ENCODE results near the gene RAD52. TPM values are rescaled to one million over a fixed set of nuclear protein-coding genes. Genes with fewer than 3 reads are reported as not detected.

RAD52 gene
- polyA plus RNA-seq, 2 donors, result 3.5 to 11.8 TPM

DNA sequence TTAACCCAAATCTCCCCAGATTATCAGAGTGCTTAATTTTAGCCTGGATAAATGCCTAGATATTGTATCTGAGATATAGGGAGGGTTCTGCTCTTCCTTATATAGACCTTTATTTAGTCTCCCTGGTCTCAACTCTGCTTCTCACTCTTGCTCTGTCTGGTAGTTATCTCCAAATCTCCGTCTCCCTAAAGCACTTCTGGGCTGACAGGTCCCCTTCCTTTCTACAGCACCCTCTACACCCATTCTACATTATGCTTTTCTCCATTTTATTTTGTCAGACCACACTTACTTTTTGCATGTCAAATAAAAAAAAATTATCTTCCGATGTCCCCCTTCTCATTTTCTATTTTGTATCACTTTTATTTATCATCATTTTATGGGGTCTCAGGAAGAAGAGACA lies 39.6 kb upstream of the RAD52 start:
- H3K36me3 ChIP-seq (ENCODE audit: control insufficient read depth in 2 of 2, insufficient read depth in 2 of 2, low read length in 1 of 2), result no peaks in the 10 kb centered on the region
- H3K27me3 ChIP-seq (ENCODE audit: control insufficient read depth in 1 of 2, insufficient read depth in 2 of 2, low read length in 2 of 2), result no peaks in the 10 kb centered on the region
- no peaks in the 10 kb centered on the region for H3K9me3 ChIP-seq (ENCODE audit: control insufficient read depth in 2 of 2, insufficient read depth in 1 of 2, low read depth in 1 of 2, low read length in 1 of 2)
- WGBS, 2 donors, result 68 to 73% methylated on average over 2 of the region's 2 CpGs
- H3K4me3 ChIP-seq (ENCODE audit: low read depth in 1 of 2, low read length in 2 of 2), result no peak overlapping the region
- H3K4me1 ChIP-seq (ENCODE audit: control insufficient read depth in 2 of 2, insufficient read depth in 2 of 2, low read length in 1 of 2), result peaks cover 0 to 2% of the 10 kb centered on the region in 2 donors
- no peak overlapping the region for H3K27ac ChIP-seq (ENCODE audit: low read depth in 2 of 2, low read length in 1 of 2)

DNA sequence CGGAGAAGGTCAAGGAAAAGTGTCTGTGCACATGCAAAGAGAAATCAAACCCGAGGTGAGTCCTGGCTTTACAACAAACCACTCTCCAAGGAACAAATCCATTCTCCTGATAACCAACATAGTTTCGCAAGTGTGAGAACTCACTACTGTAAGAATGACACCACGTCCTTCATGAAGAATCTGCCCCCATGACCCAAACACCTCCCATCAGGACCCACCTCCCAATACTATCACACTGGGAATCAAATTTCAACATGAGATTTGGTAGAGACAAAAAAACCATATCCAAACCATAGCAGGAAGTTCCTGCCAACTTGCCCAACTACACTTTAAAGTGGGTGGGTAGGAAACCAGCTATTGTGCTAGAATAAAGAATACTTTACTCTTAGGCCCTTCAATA lies 39.2 kb upstream of the RAD52 start:
- Histone ChIP-seq H3K4me3 (ENCODE audit: low read depth in 1 of 2, low read length in 2 of 2) (no peak overlapping the region), H3K9me3 (ENCODE audit: control insufficient read depth in 2 of 2, insufficient read depth in 1 of 2, low read depth in 1 of 2, low read length in 1 of 2) (no peaks in the 10 kb centered on the region), H3K27me3 (ENCODE audit: control insufficient read depth in 1 of 2, insufficient read depth in 2 of 2, low read length in 2 of 2) (no peaks in the 10 kb centered on the region), H3K27ac (ENCODE audit: low read depth in 2 of 2, low read length in 1 of 2) (peak overlapping the region in 1 of 2 donors; percentile 21), H3K4me1 (ENCODE audit: control insufficient read depth in 2 of 2, insufficient read depth in 2 of 2, low read length in 1 of 2) (peaks cover 0 to 2% of the 10 kb centered on the region in 2 donors), H3K36me3 (ENCODE audit: control insufficient read depth in 2 of 2, insufficient read depth in 2 of 2, low read length in 1 of 2) (no peaks in the 10 kb centered on the region)
- WGBS, 2 donors, result 72 to 77% methylated on average over 4 of the region's 4 CpGs

DNA sequence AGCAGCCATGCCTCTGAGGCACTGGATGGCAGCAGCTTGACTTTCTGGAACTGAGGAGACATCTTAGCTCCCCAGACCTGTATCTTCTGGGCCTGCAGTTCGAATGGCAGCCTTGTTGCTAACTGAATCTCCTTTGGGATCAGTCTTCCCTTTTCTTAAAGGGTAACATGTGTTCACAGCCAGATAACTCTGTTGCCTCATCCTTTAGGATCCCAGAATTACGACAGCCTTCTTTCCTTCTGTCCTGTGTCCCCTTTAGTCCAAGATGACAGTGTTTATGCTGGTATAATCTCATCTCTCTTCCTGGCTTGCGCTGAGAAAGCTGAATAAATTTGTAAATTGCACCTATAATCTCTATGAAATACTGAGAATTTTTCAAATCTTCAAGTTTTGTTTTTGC lies 32.5 kb upstream of the RAD52 start:
- H3K27ac ChIP-seq (ENCODE audit: low read depth in 2 of 2, low read length in 1 of 2), result no peak overlapping the region
- no peaks in the 10 kb centered on the region for H3K27me3 ChIP-seq (ENCODE audit: control insufficient read depth in 1 of 2, insufficient read depth in 2 of 2, low read length in 2 of 2)
- no peaks in the 10 kb centered on the region for H3K36me3 ChIP-seq (ENCODE audit: control insufficient read depth in 2 of 2, insufficient read depth in 2 of 2, low read length in 1 of 2)
- H3K9me3 ChIP-seq (ENCODE audit: control insufficient read depth in 2 of 2, insufficient read depth in 1 of 2, low read depth in 1 of 2, low read length in 1 of 2), result no peaks in the 10 kb centered on the region
- 86 to 88% methylated on average over 3 of the region's 3 CpGs for WGBS, 2 donors
- no peak overlapping the region for H3K4me3 ChIP-seq (ENCODE audit: low read depth in 1 of 2, low read length in 2 of 2)
- no peaks in the 10 kb centered on the region for H3K4me1 ChIP-seq (ENCODE audit: control insufficient read depth in 2 of 2, insufficient read depth in 2 of 2, low read length in 1 of 2)

DNA sequence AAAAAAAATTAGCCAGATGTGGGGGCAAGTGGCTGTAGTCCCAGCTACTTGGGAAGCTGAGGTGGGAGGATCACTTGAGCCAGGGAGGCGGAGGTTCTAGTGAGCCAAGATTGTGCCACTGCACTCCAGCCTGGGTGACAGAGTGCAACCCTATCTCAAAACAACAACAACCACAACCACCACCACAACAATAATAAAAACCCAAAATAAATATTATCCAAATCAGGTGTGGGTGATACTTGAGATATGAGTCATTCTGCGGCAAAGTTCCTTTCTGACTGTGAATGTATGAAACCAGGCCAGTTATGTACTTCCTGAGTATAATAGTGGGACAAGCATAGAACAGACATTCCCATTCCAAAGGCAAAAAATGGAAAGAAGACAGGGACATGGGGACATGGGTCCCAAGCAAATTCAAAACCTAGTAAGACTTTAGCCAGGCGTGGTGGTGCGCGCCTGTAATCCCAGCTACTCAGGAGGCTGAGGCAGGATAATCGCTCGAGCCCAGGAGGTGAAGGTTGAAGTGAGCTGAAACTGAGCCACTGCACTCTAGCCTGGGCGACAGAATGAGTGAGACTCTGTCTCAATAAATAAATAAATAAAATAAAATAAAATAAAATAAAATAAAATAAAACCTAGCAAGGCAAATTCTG lies 31.8 kb upstream of the RAD52 start:
- Histone ChIP-seq H3K27me3 (ENCODE audit: control insufficient read depth in 1 of 2, insufficient read depth in 2 of 2, low read length in 2 of 2) (no peaks in the 10 kb centered on the region), H3K4me1 (ENCODE audit: control insufficient read depth in 2 of 2, insufficient read depth in 2 of 2, low read length in 1 of 2) (no peaks in the 10 kb centered on the region), H3K9me3 (ENCODE audit: control insufficient read depth in 2 of 2, insufficient read depth in 1 of 2, low read depth in 1 of 2, low read length in 1 of 2) (no peaks in the 10 kb centered on the region), H3K36me3 (ENCODE audit: control insufficient read depth in 2 of 2, insufficient read depth in 2 of 2, low read length in 1 of 2) (peaks cover 0 to 1% of the 10 kb centered on the region in 2 donors), H3K27ac (ENCODE audit: low read depth in 2 of 2, low read length in 1 of 2) (no peak overlapping the region), H3K4me3 (ENCODE audit: low read depth in 1 of 2, low read length in 2 of 2) (no peak overlapping the region)
- WGBS, 2 donors, result 93 to 94% methylated on average over 8 of the region's 8 CpGs

DNA sequence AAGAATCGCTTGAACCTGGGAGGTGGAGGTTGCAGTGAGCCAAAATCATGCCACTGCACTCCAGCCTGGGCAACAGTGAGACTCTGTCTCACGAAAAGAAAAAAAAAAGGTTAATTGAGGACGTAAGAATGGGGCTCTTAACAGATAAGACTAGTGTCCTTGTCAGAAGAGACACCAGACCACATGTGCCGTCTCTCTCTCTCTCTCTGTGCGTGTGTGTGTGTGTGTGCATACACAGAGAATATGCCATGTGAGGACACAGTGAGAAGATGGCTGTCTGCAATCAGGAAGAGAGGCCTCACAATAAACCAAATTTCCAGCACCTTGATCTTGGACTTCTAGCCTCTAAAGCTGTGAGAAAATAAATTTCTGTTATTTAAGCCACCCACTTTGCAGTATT lies 29.9 kb upstream of the RAD52 start:
- no peak overlapping the region for H3K27ac ChIP-seq (ENCODE audit: low read depth in 2 of 2, low read length in 1 of 2)

DNA sequence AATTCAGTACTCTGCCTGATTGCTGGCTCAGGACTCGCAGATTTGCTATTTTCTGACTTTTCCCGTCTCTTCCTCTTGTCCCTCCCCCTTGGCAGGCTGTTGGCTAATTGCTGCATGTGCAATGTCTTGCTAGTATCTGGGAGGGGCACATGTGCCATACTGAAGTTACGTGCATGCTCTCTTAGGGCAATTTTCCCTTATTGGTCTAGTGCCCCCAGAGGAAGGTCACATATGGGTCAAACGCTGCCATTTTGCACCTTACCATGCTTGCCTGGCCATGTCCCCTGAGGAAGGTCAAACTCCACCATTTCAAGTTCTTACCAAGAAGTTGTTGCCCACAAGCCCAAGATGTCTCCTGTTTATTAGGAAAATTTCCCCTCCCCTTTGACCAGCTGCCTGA lies 27.7 kb upstream of the RAD52 start:
- Histone ChIP-seq H3K9me3 (ENCODE audit: control insufficient read depth in 2 of 2, insufficient read depth in 1 of 2, low read depth in 1 of 2, low read length in 1 of 2) (no peaks in the 10 kb centered on the region), H3K27ac (ENCODE audit: low read depth in 2 of 2, low read length in 1 of 2) (no peak overlapping the region), H3K36me3 (ENCODE audit: control insufficient read depth in 2 of 2, insufficient read depth in 2 of 2, low read length in 1 of 2) (peaks cover 0 to 3% of the 10 kb centered on the region in 2 donors), H3K27me3 (ENCODE audit: control insufficient read depth in 1 of 2, insufficient read depth in 2 of 2, low read length in 2 of 2) (no peaks in the 10 kb centered on the region), H3K4me1 (ENCODE audit: control insufficient read depth in 2 of 2, insufficient read depth in 2 of 2, low read length in 1 of 2) (no peaks in the 10 kb centered on the region), H3K4me3 (ENCODE audit: low read depth in 1 of 2, low read length in 2 of 2) (no peak overlapping the region)
- WGBS, 2 donors, result 95 to 96% methylated on average over 4 of the region's 4 CpGs

More for the DNA sequence above, 29.9 kb upstream of the RAD52 start:
- WGBS, 2 donors, result 75 to 91% methylated on average over 5 of the region's 5 CpGs
- Histone ChIP-seq H3K27me3 (ENCODE audit: control insufficient read depth in 1 of 2, insufficient read depth in 2 of 2, low read length in 2 of 2) (no peaks in the 10 kb centered on the region), H3K9me3 (ENCODE audit: control insufficient read depth in 2 of 2, insufficient read depth in 1 of 2, low read depth in 1 of 2, low read length in 1 of 2) (no peaks in the 10 kb centered on the region), H3K36me3 (ENCODE audit: control insufficient read depth in 2 of 2, insufficient read depth in 2 of 2, low read length in 1 of 2) (peaks cover 0 to 3% of the 10 kb centered on the region in 2 donors), H3K4me3 (ENCODE audit: low read depth in 1 of 2, low read length in 2 of 2) (no peak overlapping the region), H3K4me1 (ENCODE audit: control insufficient read depth in 2 of 2, insufficient read depth in 2 of 2, low read length in 1 of 2) (no peaks in the 10 kb centered on the region)

DNA sequence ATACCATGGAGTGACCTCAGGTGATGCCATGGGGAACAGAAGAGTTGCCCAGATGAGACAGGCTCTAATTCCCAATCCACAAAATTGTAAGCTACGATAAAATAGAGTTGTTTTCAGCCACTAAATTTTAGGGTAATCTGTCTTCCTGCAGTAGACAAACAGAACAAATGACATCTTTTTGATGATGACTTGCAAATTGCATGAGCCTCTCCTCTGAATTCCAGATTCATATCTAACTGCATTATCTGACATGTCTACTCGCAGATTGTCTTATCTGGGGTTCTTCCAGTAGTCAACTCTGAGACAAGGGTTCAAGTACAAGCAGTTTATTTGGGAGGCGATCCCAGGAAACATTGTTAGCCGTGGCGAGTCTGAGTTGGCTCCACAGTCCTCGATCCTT lies 27.1 kb upstream of the RAD52 start:
- Histone ChIP-seq H3K27me3 (ENCODE audit: control insufficient read depth in 1 of 2, insufficient read depth in 2 of 2, low read length in 2 of 2) (no peaks in the 10 kb centered on the region), H3K4me3 (ENCODE audit: low read depth in 1 of 2, low read length in 2 of 2) (no peak overlapping the region), H3K27ac (ENCODE audit: low read depth in 2 of 2, low read length in 1 of 2) (no peak overlapping the region), H3K4me1 (ENCODE audit: control insufficient read depth in 2 of 2, insufficient read depth in 2 of 2, low read length in 1 of 2) (no peaks in the 10 kb centered on the region), H3K9me3 (ENCODE audit: control insufficient read depth in 2 of 2, insufficient read depth in 1 of 2, low read depth in 1 of 2, low read length in 1 of 2) (no peaks in the 10 kb centered on the region), H3K36me3 (ENCODE audit: control insufficient read depth in 2 of 2, insufficient read depth in 2 of 2, low read length in 1 of 2) (peaks cover 0 to 3% of the 10 kb centered on the region in 2 donors)
- 87 to 91% methylated on average over 6 of the region's 6 CpGs for WGBS, 2 donors

DNA sequence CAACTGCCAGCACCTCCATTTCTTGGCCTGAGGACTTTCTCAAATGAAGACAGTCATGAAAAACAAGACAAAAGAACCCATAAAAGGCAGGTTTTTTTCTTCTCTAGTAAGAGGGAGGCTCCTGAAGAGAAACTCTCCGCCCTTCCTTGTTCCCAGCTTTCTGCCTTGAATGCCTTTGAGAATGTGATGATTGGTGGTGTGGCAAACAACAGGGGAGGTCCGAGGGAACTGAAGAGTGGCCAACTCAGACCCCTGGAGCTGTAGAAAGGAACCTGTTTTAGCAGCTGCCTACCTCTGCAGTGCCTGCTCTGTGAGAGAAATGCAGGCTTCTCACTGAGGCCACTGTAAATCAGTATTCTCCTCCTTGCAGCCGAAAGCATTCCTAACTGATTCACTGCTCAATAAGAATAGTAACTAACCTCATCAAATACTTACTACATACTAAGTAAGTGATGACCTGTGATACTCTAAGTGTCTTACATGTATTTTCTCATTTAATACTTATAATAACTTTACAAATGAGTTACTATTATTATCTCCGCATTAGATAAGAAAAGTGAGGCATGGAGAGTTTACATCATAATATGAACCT lies 24.9 kb upstream of the RAD52 start:
- Histone ChIP-seq H3K4me3 (ENCODE audit: low read depth in 1 of 2, low read length in 2 of 2) (no peak overlapping the region), H3K4me1 (ENCODE audit: control insufficient read depth in 2 of 2, insufficient read depth in 2 of 2, low read length in 1 of 2) (no peaks in the 10 kb centered on the region), H3K27ac (ENCODE audit: low read depth in 2 of 2, low read length in 1 of 2) (no peak overlapping the region), H3K36me3 (ENCODE audit: control insufficient read depth in 2 of 2, insufficient read depth in 2 of 2, low read length in 1 of 2) (peaks cover 0 to 3% of the 10 kb centered on the region in 2 donors), H3K9me3 (ENCODE audit: control insufficient read depth in 2 of 2, insufficient read depth in 1 of 2, low read depth in 1 of 2, low read length in 1 of 2) (no peaks in the 10 kb centered on the region), H3K27me3 (ENCODE audit: control insufficient read depth in 1 of 2, insufficient read depth in 2 of 2, low read length in 2 of 2) (no peaks in the 10 kb centered on the region)
- WGBS, 2 donors, result 84 to 90% methylated on average over 4 of the region's 4 CpGs

DNA sequence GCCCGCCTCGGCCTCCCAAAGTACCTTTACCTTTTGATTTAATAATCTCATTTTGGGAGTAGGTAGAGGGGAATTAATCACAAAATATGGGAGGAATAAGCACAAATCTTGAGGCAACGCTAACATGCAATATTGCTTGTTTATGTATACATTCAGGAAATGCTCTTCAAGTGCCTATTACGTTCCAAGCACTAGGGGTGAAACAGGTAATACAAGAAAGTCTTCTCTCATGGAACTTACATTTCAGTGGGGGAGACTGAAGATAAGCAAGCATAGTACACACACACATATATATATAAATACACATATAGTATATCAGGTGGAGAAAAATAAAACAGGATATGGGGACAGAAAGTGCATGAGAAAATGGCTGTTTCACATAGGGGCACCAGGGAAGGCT lies 22.5 kb upstream of the RAD52 start:
- H3K27ac ChIP-seq (ENCODE audit: low read depth in 2 of 2, low read length in 1 of 2), result no peak overlapping the region
- WGBS, 2 donors, result 89 to 97% methylated on average over 4 of the region's 4 CpGs
- H3K4me3 ChIP-seq (ENCODE audit: low read depth in 1 of 2, low read length in 2 of 2), result no peak overlapping the region
- H3K36me3 ChIP-seq (ENCODE audit: control insufficient read depth in 2 of 2, insufficient read depth in 2 of 2, low read length in 1 of 2), result peaks cover 0 to 3% of the 10 kb centered on the region in 2 donors
- no peaks in the 10 kb centered on the region for H3K9me3 ChIP-seq (ENCODE audit: control insufficient read depth in 2 of 2, insufficient read depth in 1 of 2, low read depth in 1 of 2, low read length in 1 of 2)
- H3K4me1 ChIP-seq (ENCODE audit: control insufficient read depth in 2 of 2, insufficient read depth in 2 of 2, low read length in 1 of 2), result no peaks in the 10 kb centered on the region
- H3K27me3 ChIP-seq (ENCODE audit: control insufficient read depth in 1 of 2, insufficient read depth in 2 of 2, low read length in 2 of 2), result no peaks in the 10 kb centered on the region

DNA sequence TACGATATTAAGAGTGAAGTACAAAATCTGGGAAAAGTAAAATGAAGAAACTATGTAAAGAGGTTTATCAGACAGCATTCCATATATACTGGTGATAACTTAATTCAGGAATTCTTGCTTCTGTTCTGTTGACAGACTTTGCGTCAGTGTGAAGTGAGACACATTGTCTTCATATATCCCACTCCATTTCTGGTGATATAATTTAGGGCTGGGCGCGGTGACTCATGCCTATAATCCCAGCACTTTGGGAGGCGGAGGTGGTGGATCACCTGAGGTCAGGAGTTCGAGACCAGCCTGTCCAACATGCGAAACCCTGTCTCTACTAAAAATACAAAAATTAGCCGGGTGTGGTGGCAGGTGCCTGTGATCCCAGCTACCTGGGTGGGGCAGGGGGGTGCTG lies 20.3 kb upstream of the RAD52 start:
- 75 to 78% methylated on average over 8 of the region's 8 CpGs for WGBS, 2 donors
- no peaks in the 10 kb centered on the region for H3K4me1 ChIP-seq (ENCODE audit: control insufficient read depth in 2 of 2, insufficient read depth in 2 of 2, low read length in 1 of 2)
- no peak overlapping the region for H3K27ac ChIP-seq (ENCODE audit: low read depth in 2 of 2, low read length in 1 of 2)
- no peaks in the 10 kb centered on the region for H3K9me3 ChIP-seq (ENCODE audit: control insufficient read depth in 2 of 2, insufficient read depth in 1 of 2, low read depth in 1 of 2, low read length in 1 of 2)
- no peak overlapping the region for H3K4me3 ChIP-seq (ENCODE audit: low read depth in 1 of 2, low read length in 2 of 2)
- H3K36me3 ChIP-seq (ENCODE audit: control insufficient read depth in 2 of 2, insufficient read depth in 2 of 2, low read length in 1 of 2), result no peaks in the 10 kb centered on the region
- no peaks in the 10 kb centered on the region for H3K27me3 ChIP-seq (ENCODE audit: control insufficient read depth in 1 of 2, insufficient read depth in 2 of 2, low read length in 2 of 2)
